ENCODE measurements around the gene GLA.

The GLA gene

GRCh38 chrX:101398694-101399093, 9.0 kb downstream of the GLA start:
- TF ChIP-seq CTCF (conservative IDR thresholded peaks at IDR 0.05; ENCODE audit: low read depth, low read length): no peak
- no peak for DNase-seq (ENCODE audit: low read depth)
- H3K4me3 ChIP-seq (ENCODE audit: low read length): no peak overlapping the region

- no peak for TF ChIP-seq CTCF (conservative IDR thresholded peaks at IDR 0.05; ENCODE audit: low read depth, low read length)
- no peak for DNase-seq (ENCODE audit: low read depth)
- no peak overlapping the region for H3K4me3 ChIP-seq (ENCODE audit: low read length)
These were observed 9.9 kb downstream of the GLA start for GRCh38 chrX:101397779-101398178.

- TF ChIP-seq CTCF (conservative IDR thresholded peaks at IDR 0.05; ENCODE audit: low read depth, low read length): no peak
- no peak overlapping the region for H3K4me3 ChIP-seq (ENCODE audit: low read length)
- no peak for DNase-seq (ENCODE audit: low read depth)
These were observed 11.9 kb downstream of the GLA start for GRCh38 chrX:101395789-101396188.

GRCh38 chrX:101394372-101394771, 13.4 kb downstream of the GLA start:
- no peak overlapping the region for H3K4me3 ChIP-seq (ENCODE audit: low read length)
- TF ChIP-seq CTCF (conservative IDR thresholded peaks at IDR 0.05; ENCODE audit: low read depth, low read length): no peak
- no peak for DNase-seq (ENCODE audit: low read depth)

- H3K4me3 ChIP-seq (ENCODE audit: low read length): no peak overlapping the region
- no peak for TF ChIP-seq CTCF (conservative IDR thresholded peaks at IDR 0.05; ENCODE audit: low read depth, low read length)
- DNase-seq (ENCODE audit: low read depth): no peak
These were observed 14.0 kb downstream of the GLA start for GRCh38 chrX:101393530-101394305.

GRCh38 chrX:101391831-101392230, 15.9 kb downstream of the GLA start:
- DNase-seq (ENCODE audit: low read depth): no peak
- H3K4me3 ChIP-seq (ENCODE audit: low read length): peak overlapping the region; percentile 83
- TF ChIP-seq CTCF (conservative IDR thresholded peaks at IDR 0.05; ENCODE audit: low read depth, low read length): no peak

Measured in retinal pigment epithelial cell (primary cell).